WTC11 (cell line): ENCODE measurements around the gene ASPHD1. TPM values are rescaled to one million over a fixed set of nuclear protein-coding genes. Genes with fewer than 3 reads are reported as not detected.
A peak's percentile ranks its signal among the peaks of the same experiment; 100 is the strongest.

ENCODE experiments used
- ATF1 ChIP-seq: sonication (generic); formaldehyde crosslinking; IDR thresholded peaks from 2 replicates; pipeline ENCODE4 v1.8.1; 2023; ENCODE audit warnings: mild to moderate bottlenecking, moderate library complexity, missing genetic modification reagents
- ESRRA ChIP-seq: sonication (generic); formaldehyde crosslinking; IDR thresholded peaks from 2 replicates; pipeline ENCODE4 v1.8.1; 2022; ENCODE audit warnings: mild to moderate bottlenecking, missing genetic modification reagents, borderline replicate concordance
- HMGA2 ChIP-seq: fragments of 250-450 bp; sonication (Bioruptor Pico); IDR thresholded peaks from 2 replicates; pipeline ENCODE4 v1.4.0; 2021; ENCODE audit warnings: mild to moderate bottlenecking, moderate library complexity
- JAZF1 ChIP-seq: fragments of 250-450 bp; sonication (Bioruptor Pico); IDR thresholded peaks from 2 replicates; pipeline ENCODE4 v1.9.0; 2021; ENCODE audit warnings: moderate library complexity, mild to moderate bottlenecking, inconsistent platforms
- JUN ChIP-seq: sonication (generic); formaldehyde crosslinking; IDR thresholded peaks from 2 replicates; pipeline ENCODE4 v1.8.0; 2023; ENCODE audit warnings: mild to moderate bottlenecking, missing genetic modification reagents
- KAT7 ChIP-seq: sonication (generic); formaldehyde crosslinking; IDR thresholded peaks from 2 replicates; pipeline ENCODE4 v1.8.1; 2023; ENCODE audit warnings: missing genetic modification reagents, mild to moderate bottlenecking, borderline replicate concordance
- NFE2L1 ChIP-seq: sonication (generic); formaldehyde crosslinking; IDR thresholded peaks from 2 replicates; pipeline ENCODE4 v1.8.1; 2023; ENCODE audit warnings: missing genetic modification reagents
- NR3C1 ChIP-seq: sonication (generic); formaldehyde crosslinking; conservative IDR thresholded peaks from 2 replicates; pipeline ENCODE4 v1.8.1; 2023; ENCODE audit warnings: low read depth, mild to moderate bottlenecking, missing genetic modification reagents
- SP1 ChIP-seq: sonication (generic); formaldehyde crosslinking; conservative IDR thresholded peaks from 2 replicates; pipeline ENCODE4 v1.8.1; 2022; ENCODE audit warnings: missing genetic modification reagents
- TEAD4 ChIP-seq: sonication (generic); formaldehyde crosslinking; IDR thresholded peaks from 2 replicates; pipeline ENCODE4 v1.8.0; 2022; ENCODE audit warnings: mild to moderate bottlenecking, missing genetic modification reagents
- ZNF317 ChIP-seq: sonication (generic); formaldehyde crosslinking; IDR thresholded peaks from 2 replicates; pipeline ENCODE4 v1.8.1; 2023; ENCODE audit warnings: low read depth, mild to moderate bottlenecking, moderate library complexity, missing genetic modification reagents, borderline replicate concordance
- ZNF671 ChIP-seq: fragments of 250-450 bp; sonication (Bioruptor Pico); IDR thresholded peaks from 2 replicates; pipeline ENCODE4 v1.8.0; 2021; ENCODE audit warnings: mild to moderate bottlenecking
- total RNA-seq: library from RNA; stranded (reverse); gene quantifications from 3 replicates; pipeline ENCODE4 v1.2.3, GENCODE V29; 2021
- TF ChIP-seq, protein P1 (sequence below): sonication (generic); formaldehyde crosslinking; IDR thresholded peaks from 2 replicates; pipeline ENCODE4 v1.8.0; 2023; ENCODE audit warnings: mild to moderate bottlenecking, missing genetic modification reagents
- TF ChIP-seq, protein P2 (sequence below): sonication (generic); formaldehyde crosslinking; IDR thresholded peaks from 2 replicates; pipeline ENCODE4 v1.8.1; 2023; ENCODE audit warnings: mild to moderate bottlenecking, missing genetic modification reagents, borderline replicate concordance
- TF ChIP-seq, protein P3 (sequence below): sonication (generic); formaldehyde crosslinking; IDR thresholded peaks from 2 replicates; pipeline ENCODE4 v1.8.0; 2022; ENCODE audit warnings: mild to moderate bottlenecking, missing genetic modification reagents
- TF ChIP-seq, protein P4 (sequence below): fragments of 250-450 bp; sonication (Bioruptor Pico); IDR thresholded peaks from 2 replicates; pipeline ENCODE4 v1.9.0; 2021; ENCODE audit warnings: mild to moderate bottlenecking
- TF ChIP-seq, protein P5 (sequence below): fragments of 250-450 bp; sonication (Bioruptor Pico); IDR thresholded peaks from 2 replicates; pipeline ENCODE4 v1.9.0; 2021; ENCODE audit warnings: moderate library complexity, mild to moderate bottlenecking, inconsistent platforms, borderline replicate concordance
- TF ChIP-seq, protein P6 (sequence below): sonication (generic); formaldehyde crosslinking; IDR thresholded peaks from 2 replicates; pipeline ENCODE4 v1.8.1; 2022; ENCODE audit warnings: mild to moderate bottlenecking, moderate library complexity, missing genetic modification reagents
- TF ChIP-seq, protein P7 (sequence below): sonication (generic); formaldehyde crosslinking; conservative IDR thresholded peaks from 2 replicates; pipeline ENCODE4 v1.8.1; 2022; ENCODE audit warnings: mild to moderate bottlenecking, missing genetic modification reagents
- TF ChIP-seq, protein P8 (sequence below): sonication (generic); formaldehyde crosslinking; IDR thresholded peaks from 2 replicates; pipeline ENCODE4 v1.8.0; 2023; ENCODE audit warnings: missing genetic modification reagents, mild to moderate bottlenecking, borderline replicate concordance

Gene ASPHD1
- total RNA-seq, 1 experiment from 2014 or later: 26.9 TPM

DNA sequence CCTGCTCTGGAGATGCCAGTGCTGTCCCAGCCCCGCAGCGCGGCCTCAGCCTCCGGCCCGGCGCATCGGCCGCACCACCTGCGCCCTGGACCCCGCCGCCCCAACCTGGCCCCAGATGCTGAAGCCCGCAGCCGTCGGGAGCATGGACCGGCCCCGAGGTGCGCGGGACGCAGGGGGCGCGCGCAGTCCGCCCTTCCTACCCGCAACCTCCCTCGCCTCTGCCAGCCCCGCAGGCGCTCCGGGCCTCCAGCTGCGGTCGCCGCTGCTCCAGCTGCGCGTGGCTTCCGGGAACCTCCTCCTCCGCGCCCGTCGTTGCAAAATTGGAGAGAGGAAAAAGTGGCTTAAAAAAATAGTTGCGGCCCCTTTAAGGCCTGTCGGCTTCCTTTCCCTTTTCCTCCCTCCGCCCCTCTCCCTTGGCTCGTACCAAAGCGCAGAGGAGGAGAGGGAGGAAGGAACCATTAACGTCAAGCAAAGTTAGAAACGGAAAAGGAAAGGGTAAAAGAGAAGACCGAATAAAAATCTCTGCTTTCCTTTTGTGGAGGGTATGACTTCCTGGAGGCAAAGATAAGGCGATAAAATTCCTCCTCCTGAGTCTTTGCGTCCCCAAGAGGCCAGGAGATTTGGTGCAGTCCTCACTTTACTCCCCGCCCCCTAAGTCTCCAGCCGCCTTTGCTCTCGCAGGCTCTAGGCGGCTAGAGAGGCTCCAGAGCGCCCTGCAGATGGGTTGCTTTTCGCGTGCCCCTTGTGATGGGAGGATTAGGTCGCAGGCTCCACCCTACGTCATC lies 37.2 kb upstream of the ASPHD1 start, which contains the start of gene CDIPT (continued):
- TF ChIP-seq, protein P1, sequence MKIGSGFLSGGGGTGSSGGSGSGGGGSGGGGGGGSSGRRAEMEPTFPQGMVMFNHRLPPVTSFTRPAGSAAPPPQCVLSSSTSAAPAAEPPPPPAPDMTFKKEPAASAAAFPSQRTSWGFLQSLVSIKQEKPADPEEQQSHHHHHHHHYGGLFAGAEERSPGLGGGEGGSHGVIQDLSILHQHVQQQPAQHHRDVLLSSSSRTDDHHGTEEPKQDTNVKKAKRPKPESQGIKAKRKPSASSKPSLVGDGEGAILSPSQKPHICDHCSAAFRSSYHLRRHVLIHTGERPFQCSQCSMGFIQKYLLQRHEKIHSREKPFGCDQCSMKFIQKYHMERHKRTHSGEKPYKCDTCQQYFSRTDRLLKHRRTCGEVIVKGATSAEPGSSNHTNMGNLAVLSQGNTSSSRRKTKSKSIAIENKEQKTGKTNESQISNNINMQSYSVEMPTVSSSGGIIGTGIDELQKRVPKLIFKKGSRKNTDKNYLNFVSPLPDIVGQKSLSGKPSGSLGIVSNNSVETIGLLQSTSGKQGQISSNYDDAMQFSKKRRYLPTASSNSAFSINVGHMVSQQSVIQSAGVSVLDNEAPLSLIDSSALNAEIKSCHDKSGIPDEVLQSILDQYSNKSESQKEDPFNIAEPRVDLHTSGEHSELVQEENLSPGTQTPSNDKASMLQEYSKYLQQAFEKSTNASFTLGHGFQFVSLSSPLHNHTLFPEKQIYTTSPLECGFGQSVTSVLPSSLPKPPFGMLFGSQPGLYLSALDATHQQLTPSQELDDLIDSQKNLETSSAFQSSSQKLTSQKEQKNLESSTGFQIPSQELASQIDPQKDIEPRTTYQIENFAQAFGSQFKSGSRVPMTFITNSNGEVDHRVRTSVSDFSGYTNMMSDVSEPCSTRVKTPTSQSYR (CRISPR knock-in tag): no peak
- TF ChIP-seq JUN (CRISPR knock-in tag) (peak; percentile 70; the same call in 1 of the 2 replicates), ZNF671 (CRISPR knock-in tag) (no peak), ZNF317 (no peak), SP1 (CRISPR knock-in tag) (peak; percentile 71; the same call in 1 of the 2 replicates), ATF1 (CRISPR knock-in tag) (no peak), KAT7 (CRISPR knock-in tag) (no peak), JAZF1 (CRISPR knock-in tag) (no peak), TEAD4 (no peak), NFE2L1 (CRISPR knock-in tag) (no peak), NR3C1 (CRISPR knock-in tag) (no peak), HMGA2 (CRISPR knock-in tag) (no peak), ESRRA (no peak)
- TF ChIP-seq, protein P2, sequence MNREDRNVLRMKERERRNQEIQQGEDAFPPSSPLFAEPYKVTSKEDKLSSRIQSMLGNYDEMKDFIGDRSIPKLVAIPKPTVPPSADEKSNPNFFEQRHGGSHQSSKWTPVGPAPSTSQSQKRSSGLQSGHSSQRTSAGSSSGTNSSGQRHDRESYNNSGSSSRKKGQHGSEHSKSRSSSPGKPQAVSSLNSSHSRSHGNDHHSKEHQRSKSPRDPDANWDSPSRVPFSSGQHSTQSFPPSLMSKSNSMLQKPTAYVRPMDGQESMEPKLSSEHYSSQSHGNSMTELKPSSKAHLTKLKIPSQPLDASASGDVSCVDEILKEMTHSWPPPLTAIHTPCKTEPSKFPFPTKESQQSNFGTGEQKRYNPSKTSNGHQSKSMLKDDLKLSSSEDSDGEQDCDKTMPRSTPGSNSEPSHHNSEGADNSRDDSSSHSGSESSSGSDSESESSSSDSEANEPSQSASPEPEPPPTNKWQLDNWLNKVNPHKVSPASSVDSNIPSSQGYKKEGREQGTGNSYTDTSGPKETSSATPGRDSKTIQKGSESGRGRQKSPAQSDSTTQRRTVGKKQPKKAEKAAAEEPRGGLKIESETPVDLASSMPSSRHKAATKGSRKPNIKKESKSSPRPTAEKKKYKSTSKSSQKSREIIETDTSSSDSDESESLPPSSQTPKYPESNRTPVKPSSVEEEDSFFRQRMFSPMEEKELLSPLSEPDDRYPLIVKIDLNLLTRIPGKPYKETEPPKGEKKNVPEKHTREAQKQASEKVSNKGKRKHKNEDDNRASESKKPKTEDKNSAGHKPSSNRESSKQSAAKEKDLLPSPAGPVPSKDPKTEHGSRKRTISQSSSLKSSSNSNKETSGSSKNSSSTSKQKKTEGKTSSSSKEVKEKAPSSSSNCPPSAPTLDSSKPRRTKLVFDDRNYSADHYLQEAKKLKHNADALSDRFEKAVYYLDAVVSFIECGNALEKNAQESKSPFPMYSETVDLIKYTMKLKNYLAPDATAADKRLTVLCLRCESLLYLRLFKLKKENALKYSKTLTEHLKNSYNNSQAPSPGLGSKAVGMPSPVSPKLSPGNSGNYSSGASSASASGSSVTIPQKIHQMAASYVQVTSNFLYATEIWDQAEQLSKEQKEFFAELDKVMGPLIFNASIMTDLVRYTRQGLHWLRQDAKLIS (CRISPR knock-in tag): no peak
- TF ChIP-seq, protein P3, sequence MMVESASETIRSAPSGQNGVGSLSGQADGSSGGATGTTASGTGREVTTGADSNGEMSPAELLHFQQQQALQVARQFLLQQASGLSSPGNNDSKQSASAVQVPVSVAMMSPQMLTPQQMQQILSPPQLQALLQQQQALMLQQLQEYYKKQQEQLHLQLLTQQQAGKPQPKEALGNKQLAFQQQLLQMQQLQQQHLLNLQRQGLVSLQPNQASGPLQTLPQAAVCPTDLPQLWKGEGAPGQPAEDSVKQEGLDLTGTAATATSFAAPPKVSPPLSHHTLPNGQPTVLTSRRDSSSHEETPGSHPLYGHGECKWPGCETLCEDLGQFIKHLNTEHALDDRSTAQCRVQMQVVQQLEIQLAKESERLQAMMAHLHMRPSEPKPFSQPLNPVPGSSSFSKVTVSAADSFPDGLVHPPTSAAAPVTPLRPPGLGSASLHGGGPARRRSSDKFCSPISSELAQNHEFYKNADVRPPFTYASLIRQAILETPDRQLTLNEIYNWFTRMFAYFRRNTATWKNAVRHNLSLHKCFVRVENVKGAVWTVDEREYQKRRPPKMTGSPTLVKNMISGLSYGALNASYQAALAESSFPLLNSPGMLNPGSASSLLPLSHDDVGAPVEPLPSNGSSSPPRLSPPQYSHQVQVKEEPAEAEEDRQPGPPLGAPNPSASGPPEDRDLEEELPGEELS: no peak
- TF ChIP-seq, protein P4, sequence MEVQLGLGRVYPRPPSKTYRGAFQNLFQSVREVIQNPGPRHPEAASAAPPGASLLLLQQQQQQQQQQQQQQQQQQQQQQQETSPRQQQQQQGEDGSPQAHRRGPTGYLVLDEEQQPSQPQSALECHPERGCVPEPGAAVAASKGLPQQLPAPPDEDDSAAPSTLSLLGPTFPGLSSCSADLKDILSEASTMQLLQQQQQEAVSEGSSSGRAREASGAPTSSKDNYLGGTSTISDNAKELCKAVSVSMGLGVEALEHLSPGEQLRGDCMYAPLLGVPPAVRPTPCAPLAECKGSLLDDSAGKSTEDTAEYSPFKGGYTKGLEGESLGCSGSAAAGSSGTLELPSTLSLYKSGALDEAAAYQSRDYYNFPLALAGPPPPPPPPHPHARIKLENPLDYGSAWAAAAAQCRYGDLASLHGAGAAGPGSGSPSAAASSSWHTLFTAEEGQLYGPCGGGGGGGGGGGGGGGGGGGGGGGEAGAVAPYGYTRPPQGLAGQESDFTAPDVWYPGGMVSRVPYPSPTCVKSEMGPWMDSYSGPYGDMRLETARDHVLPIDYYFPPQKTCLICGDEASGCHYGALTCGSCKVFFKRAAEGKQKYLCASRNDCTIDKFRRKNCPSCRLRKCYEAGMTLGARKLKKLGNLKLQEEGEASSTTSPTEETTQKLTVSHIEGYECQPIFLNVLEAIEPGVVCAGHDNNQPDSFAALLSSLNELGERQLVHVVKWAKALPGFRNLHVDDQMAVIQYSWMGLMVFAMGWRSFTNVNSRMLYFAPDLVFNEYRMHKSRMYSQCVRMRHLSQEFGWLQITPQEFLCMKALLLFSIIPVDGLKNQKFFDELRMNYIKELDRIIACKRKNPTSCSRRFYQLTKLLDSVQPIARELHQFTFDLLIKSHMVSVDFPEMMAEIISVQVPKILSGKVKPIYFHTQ (CRISPR knock-in tag): no peak
- TF ChIP-seq, protein P5, sequence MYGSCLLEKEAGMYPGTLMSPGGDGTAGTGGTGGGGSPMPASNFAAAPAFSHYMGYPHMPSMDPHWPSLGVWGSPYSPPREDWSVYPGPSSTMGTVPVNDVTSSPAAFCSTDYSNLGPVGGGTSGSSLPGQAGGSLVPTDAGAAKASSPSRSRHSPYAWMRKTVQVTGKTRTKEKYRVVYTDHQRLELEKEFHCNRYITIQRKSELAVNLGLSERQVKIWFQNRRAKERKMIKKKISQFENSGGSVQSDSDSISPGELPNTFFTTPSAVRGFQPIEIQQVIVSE (CRISPR knock-in tag): no peak
- TF ChIP-seq, protein P6, sequence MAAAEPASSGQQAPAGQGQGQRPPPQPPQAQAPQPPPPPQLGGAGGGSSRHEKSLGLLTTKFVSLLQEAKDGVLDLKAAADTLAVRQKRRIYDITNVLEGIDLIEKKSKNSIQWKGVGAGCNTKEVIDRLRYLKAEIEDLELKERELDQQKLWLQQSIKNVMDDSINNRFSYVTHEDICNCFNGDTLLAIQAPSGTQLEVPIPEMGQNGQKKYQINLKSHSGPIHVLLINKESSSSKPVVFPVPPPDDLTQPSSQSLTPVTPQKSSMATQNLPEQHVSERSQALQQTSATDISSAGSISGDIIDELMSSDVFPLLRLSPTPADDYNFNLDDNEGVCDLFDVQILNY: no peak
- TF ChIP-seq, protein P7, sequence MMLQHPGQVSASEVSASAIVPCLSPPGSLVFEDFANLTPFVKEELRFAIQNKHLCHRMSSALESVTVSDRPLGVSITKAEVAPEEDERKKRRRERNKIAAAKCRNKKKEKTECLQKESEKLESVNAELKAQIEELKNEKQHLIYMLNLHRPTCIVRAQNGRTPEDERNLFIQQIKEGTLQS (CRISPR knock-in tag): no peak
- TF ChIP-seq, protein P8, sequence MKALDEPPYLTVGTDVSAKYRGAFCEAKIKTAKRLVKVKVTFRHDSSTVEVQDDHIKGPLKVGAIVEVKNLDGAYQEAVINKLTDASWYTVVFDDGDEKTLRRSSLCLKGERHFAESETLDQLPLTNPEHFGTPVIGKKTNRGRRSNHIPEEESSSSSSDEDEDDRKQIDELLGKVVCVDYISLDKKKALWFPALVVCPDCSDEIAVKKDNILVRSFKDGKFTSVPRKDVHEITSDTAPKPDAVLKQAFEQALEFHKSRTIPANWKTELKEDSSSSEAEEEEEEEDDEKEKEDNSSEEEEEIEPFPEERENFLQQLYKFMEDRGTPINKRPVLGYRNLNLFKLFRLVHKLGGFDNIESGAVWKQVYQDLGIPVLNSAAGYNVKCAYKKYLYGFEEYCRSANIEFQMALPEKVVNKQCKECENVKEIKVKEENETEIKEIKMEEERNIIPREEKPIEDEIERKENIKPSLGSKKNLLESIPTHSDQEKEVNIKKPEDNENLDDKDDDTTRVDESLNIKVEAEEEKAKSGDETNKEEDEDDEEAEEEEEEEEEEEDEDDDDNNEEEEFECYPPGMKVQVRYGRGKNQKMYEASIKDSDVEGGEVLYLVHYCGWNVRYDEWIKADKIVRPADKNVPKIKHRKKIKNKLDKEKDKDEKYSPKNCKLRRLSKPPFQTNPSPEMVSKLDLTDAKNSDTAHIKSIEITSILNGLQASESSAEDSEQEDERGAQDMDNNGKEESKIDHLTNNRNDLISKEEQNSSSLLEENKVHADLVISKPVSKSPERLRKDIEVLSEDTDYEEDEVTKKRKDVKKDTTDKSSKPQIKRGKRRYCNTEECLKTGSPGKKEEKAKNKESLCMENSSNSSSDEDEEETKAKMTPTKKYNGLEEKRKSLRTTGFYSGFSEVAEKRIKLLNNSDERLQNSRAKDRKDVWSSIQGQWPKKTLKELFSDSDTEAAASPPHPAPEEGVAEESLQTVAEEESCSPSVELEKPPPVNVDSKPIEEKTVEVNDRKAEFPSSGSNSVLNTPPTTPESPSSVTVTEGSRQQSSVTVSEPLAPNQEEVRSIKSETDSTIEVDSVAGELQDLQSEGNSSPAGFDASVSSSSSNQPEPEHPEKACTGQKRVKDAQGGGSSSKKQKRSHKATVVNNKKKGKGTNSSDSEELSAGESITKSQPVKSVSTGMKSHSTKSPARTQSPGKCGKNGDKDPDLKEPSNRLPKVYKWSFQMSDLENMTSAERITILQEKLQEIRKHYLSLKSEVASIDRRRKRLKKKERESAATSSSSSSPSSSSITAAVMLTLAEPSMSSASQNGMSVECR (CRISPR knock-in tag): no peak; the same call in 1 of the 2 replicates
